ENCODE results near the gene DOCK1.
"Not testable (repeated sequence)": the region's sequence is repeated elsewhere in the genome, so short reads cannot be mapped to it uniquely, and the experiment has no call there.

DOCK1 gene

DNA sequence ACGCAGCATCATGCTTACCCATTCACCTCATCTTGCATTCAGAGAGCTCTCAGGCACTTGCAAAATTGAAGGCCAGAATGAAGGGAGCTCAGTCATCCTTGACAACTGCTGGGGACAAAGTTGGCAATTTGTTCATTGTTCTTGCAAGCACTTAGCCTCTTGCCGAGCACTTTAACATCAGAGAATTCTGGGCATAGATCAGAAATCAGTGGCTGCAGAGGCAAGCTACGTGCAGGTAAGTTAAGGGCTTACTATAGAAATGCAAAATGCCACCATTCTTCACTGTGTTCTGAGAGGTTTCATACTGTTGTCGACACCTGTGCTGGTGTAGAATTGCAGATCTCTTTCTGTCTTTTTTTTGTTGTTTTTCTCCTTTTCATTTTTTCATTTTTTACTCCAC lies 375.2 kb downstream of the DOCK1 start:
- H3K27ac ChIP-seq (ENCODE audit: low read depth, low read length): no peak overlapping the region
- peaks cover 6% of the 10 kb centered on the region for H3K9me3 ChIP-seq (ENCODE audit: insufficient read depth, low read depth, low read length)
- H3K4me3 ChIP-seq (ENCODE audit: low read length): no peak overlapping the region
- WGBS: 87% methylated on average over 4 of the region's 4 CpGs
- no peaks in the 10 kb centered on the region for H3K27me3 ChIP-seq (ENCODE audit: insufficient read depth, low read length)
- no peak overlapping the region for H3K9ac ChIP-seq (ENCODE audit: low read depth, low read length)
- H3K4me1 ChIP-seq (ENCODE audit: insufficient read depth, low read length): peaks cover 15% of the 10 kb centered on the region; the same call in 1 of the 2 replicates
- peaks cover 5% of the 10 kb centered on the region; the same call in 1 of the 2 replicates for H3K36me3 ChIP-seq (ENCODE audit: insufficient read depth, low read length)

DNA sequence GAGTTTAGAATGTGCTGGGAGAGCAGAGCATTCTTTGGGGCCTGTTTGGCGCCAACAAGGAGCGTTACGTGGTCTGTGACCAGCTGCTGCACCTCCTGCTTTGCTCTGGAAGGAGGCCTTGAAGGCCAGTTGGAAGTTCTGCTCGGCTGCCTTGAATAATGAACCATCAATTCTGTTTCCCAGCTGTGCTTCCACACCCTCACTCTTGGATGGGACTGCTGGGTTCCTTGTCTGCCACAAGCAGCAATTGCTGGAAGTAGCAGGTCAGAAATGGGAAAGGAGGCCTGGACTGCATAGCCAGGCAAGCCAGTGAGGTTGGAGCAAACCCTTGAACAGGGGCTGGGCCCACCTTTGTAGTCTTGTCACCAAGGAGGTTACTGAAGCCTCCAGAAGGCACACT lies 377.8 kb downstream of the DOCK1 start:
- peaks cover 8% of the 10 kb centered on the region; the same call in 1 of the 2 replicates for H3K4me1 ChIP-seq (ENCODE audit: insufficient read depth, low read length)
- no peak overlapping the region for H3K9ac ChIP-seq (ENCODE audit: low read depth, low read length)
- peaks cover 16% of the 10 kb centered on the region for H3K9me3 ChIP-seq (ENCODE audit: insufficient read depth, low read depth, low read length)
- no peak overlapping the region for H3K4me3 ChIP-seq (ENCODE audit: low read length)
- H3K27ac ChIP-seq (ENCODE audit: low read depth, low read length): no peak overlapping the region
- H3K27me3 ChIP-seq (ENCODE audit: insufficient read depth, low read length): no peaks in the 10 kb centered on the region
- H3K36me3 ChIP-seq (ENCODE audit: insufficient read depth, low read length): peaks cover 5% of the 10 kb centered on the region; the same call in 1 of the 2 replicates
- 96% methylated on average over 4 of the region's 4 CpGs for whole genome bisulfite sequencing

DNA sequence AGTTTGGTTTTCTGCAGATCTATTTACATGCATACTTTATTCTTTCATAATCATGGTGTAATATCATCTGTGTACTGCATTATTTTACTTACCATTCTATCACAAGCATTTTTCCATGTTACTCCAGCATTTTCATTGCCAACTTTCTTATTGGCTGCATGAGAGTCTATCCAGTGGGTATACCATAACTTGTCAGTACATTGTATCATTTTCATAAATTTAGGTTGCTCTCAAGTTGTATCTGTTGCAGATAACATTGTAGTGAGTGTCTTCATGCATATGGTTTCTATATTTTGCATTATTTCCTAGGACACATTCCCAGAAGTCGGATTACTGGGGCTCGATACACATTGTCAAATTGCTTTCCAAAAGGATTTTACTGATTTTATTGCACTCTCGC lies 378.3 kb downstream of the DOCK1 start:
- Histone ChIP-seq H3K9ac (ENCODE audit: low read depth, low read length) (no peak overlapping the region), H3K4me1 (ENCODE audit: insufficient read depth, low read length) (peaks cover 3% of the 10 kb centered on the region; the same call in 1 of the 2 replicates), H3K9me3 (ENCODE audit: insufficient read depth, low read depth, low read length) (peaks cover 21% of the 10 kb centered on the region), H3K4me3 (ENCODE audit: low read length) (no peak overlapping the region), H3K27ac (ENCODE audit: low read depth, low read length) (no peak overlapping the region), H3K27me3 (ENCODE audit: insufficient read depth, low read length) (no peaks in the 10 kb centered on the region), H3K36me3 (ENCODE audit: insufficient read depth, low read length) (peaks cover 5% of the 10 kb centered on the region; the same call in 1 of the 2 replicates)
- WGBS: 94% methylated on average over 3 of the region's 3 CpGs

DNA sequence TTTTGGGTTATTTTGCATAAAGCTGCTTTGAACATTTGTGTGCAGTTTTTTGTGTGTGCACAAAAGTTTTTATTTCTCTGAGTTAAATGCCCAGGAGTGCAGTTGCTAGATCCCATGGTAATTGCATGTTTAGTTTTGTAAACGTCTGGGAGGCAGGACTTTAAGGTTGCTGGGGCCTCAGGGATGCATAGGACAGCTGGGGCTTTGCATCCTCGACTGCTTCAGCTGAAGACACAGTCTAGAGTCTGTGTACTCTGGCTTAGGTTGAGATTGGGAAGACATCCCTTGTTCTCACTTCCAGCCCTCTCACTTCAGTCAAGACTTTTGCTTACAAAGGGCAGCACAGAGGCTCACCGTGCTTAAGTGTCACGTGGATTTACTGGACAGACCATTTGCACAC lies 385.6 kb downstream of the DOCK1 start:
- Histone ChIP-seq H3K27ac (ENCODE audit: low read depth, low read length) (no peak overlapping the region), H3K4me1 (ENCODE audit: insufficient read depth, low read length) (no peaks in the 10 kb centered on the region), H3K9ac (ENCODE audit: low read depth, low read length) (no peak overlapping the region), H3K9me3 (ENCODE audit: insufficient read depth, low read depth, low read length) (peaks cover 13% of the 10 kb centered on the region), H3K36me3 (ENCODE audit: insufficient read depth, low read length) (no peaks in the 10 kb centered on the region), H3K27me3 (ENCODE audit: insufficient read depth, low read length) (no peaks in the 10 kb centered on the region), H3K4me3 (ENCODE audit: low read length) (no peak overlapping the region)
- WGBS: 90% methylated on average over 4 of the region's 4 CpGs

DNA sequence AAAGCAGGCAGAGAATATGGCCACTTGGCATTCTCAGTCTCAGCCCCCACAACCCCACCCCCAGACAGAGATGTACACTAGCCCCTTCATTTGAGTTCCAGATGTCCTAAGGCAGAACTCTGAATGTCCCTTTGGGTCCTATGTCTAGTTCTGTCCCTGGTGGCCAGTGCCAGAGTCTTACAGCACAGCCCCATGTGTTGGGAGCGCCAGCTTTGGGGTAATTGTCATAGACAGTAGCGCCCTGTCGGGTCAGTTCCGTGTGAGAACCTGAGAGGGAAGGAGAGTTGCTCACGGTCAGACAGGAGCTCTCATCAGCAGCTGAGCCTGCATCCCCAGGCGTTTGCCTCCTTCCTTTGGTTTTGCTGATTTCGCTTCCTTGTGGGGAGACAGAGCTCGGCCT lies 386.1 kb downstream of the DOCK1 start:
- Histone ChIP-seq H3K4me1 (ENCODE audit: insufficient read depth, low read length) (0 out of 2 replicates have a peak, but pooled peaks cover under 1% of the 10 kb centered on the region), H3K4me3 (ENCODE audit: low read length) (no peak overlapping the region), H3K27me3 (ENCODE audit: insufficient read depth, low read length) (no peaks in the 10 kb centered on the region), H3K9me3 (ENCODE audit: insufficient read depth, low read depth, low read length) (peaks cover 12% of the 10 kb centered on the region), H3K9ac (ENCODE audit: low read depth, low read length) (no peak overlapping the region), H3K27ac (ENCODE audit: low read depth, low read length) (no peak overlapping the region), H3K36me3 (ENCODE audit: insufficient read depth, low read length) (no peaks in the 10 kb centered on the region)
- 93% methylated on average over 8 of the region's 8 CpGs for whole genome bisulfite sequencing

DNA sequence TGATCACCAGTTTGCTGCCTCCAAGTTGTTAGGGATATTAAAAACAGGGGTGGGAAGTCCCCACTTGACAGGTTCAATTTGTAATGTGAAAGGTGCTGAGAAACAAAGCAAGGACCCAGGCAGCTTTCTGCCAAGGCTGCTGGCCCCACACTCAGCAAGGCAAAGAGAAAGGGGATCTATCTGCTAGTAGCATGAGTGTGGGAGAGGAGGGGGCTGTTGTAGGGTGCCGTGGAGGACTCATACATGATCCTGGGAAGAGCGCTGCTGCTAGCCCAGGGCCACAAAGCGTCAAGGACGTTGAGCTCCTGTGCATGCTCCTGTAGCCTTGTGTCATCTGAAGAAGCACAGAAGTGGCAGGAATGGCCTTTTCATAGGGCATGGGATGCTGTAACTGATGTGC lies 387.7 kb downstream of the DOCK1 start:
- WGBS: 97% methylated on average over 4 of the region's 4 CpGs
- H3K4me3 ChIP-seq (ENCODE audit: low read length): no peak overlapping the region
- 0 out of 2 replicates have a peak, but pooled peaks cover 3% of the 10 kb centered on the region for H3K4me1 ChIP-seq (ENCODE audit: insufficient read depth, low read length)
- no peaks in the 10 kb centered on the region for H3K36me3 ChIP-seq (ENCODE audit: insufficient read depth, low read length)
- peaks cover 6% of the 10 kb centered on the region for H3K9me3 ChIP-seq (ENCODE audit: insufficient read depth, low read depth, low read length)
- H3K27ac ChIP-seq (ENCODE audit: low read depth, low read length): no peak overlapping the region
- H3K27me3 ChIP-seq (ENCODE audit: insufficient read depth, low read length): no peaks in the 10 kb centered on the region
- no peak overlapping the region for H3K9ac ChIP-seq (ENCODE audit: low read depth, low read length)

DNA sequence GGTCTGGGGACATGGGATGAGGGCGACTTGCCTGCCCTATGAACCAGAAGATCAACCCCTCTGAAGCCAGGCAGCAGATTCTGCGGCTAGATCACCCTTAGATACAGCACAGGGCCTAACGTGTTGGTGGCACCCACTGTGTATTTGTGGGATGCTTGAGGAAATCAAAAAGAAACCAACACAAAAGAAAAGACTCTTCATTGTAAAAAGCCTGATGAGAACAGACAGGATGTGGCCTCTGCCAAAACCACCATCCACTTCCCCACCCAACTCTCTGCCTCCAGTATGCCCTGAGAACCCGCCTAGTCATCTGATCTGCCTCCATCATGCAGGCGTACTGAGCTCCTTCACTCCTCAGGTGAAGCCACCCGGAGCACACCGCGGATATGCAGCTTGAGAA lies 388.4 kb downstream of the DOCK1 start:
- Histone ChIP-seq H3K36me3 (ENCODE audit: insufficient read depth, low read length) (no peaks in the 10 kb centered on the region), H3K9ac (ENCODE audit: low read depth, low read length) (no peak overlapping the region), H3K27me3 (ENCODE audit: insufficient read depth, low read length) (no peaks in the 10 kb centered on the region), H3K27ac (ENCODE audit: low read depth, low read length) (no peak overlapping the region), H3K9me3 (ENCODE audit: insufficient read depth, low read depth, low read length) (no peaks in the 10 kb centered on the region), H3K4me3 (ENCODE audit: low read length) (no peak overlapping the region), H3K4me1 (ENCODE audit: insufficient read depth, low read length) (0 out of 2 replicates have a peak, but pooled peaks cover 3% of the 10 kb centered on the region)
- 97% methylated on average over 8 of the region's 8 CpGs for WGBS

DNA sequence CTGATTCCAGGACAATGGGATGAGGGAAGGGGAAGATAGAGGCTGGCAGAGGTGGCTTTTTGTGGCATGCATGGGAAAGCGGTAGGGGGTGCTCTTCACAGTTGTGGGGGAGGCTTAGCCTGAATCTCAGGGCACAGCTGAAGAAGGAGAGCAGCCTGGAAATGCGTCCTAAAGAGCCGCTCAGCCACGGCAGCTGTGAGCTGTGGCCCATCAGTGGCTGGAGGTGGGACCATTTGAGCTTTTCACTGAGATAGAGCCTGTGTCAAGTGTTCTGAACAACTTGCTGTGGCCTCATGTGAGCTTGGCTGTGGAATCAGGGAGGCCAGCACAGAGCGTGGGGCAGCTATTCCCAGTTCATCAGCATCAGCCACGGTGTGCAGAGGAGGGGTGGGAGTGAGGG lies 391.5 kb downstream of the DOCK1 start:
- Histone ChIP-seq H3K4me1 (ENCODE audit: insufficient read depth, low read length) (peaks cover 6% of the 10 kb centered on the region; the same call in 1 of the 2 replicates), H3K4me3 (ENCODE audit: low read length) (no peak overlapping the region), H3K27me3 (ENCODE audit: insufficient read depth, low read length) (no peaks in the 10 kb centered on the region), H3K9ac (ENCODE audit: low read depth, low read length) (no peak overlapping the region), H3K9me3 (ENCODE audit: insufficient read depth, low read depth, low read length) (no peaks in the 10 kb centered on the region), H3K27ac (ENCODE audit: low read depth, low read length) (no peak overlapping the region), H3K36me3 (ENCODE audit: insufficient read depth, low read length) (no peaks in the 10 kb centered on the region)
- 92% methylated on average over 6 of the region's 6 CpGs for WGBS

DNA sequence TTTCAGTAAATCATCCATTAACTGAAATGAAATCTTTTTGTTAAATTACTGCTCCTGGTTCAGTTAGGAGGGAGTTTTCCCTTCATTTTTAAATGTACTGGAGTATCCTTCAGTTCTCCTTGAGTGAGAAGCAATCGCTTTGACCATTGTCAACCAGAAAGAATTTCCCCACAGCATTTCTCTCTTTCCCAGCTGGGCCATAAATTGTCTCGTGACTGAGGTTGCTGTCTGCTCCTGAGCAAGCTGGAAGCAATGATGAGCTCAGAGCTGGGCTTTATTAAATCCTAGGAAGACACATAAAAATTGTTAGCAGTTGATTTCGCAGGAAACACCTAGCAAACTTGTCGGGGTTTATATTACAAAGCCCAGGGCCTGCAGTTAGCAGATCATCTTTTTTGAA lies 393.2 kb downstream of the DOCK1 start:
- Histone ChIP-seq H3K9ac (ENCODE audit: low read depth, low read length) (no peak overlapping the region), H3K27ac (ENCODE audit: low read depth, low read length) (no peak overlapping the region), H3K27me3 (ENCODE audit: insufficient read depth, low read length) (no peaks in the 10 kb centered on the region), H3K9me3 (ENCODE audit: insufficient read depth, low read depth, low read length) (no peaks in the 10 kb centered on the region), H3K36me3 (ENCODE audit: insufficient read depth, low read length) (no peaks in the 10 kb centered on the region), H3K4me3 (ENCODE audit: low read length) (no peak overlapping the region), H3K4me1 (ENCODE audit: insufficient read depth, low read length) (peaks cover 6% of the 10 kb centered on the region; the same call in 1 of the 2 replicates)
- WGBS: 97% methylated on average over 4 of the region's 4 CpGs

DNA sequence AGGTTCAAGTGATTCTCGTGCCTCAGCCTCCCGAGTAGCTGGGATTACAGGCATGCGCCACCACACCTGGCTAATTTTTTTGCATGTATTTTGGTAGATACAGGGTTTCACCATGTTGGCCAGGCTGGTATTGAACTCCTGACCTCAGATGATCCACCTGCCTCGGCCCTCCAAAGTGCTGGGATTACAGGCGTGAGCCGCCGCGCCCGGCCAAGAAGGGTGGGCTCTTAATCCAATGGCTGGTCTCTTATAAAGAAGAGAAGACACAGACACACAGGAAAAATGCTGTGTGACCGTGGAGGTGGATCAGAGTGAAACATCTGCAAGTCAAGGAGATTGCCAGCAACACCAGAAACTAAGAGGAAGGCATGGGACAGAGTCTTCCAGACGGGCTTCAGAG lies 394.0 kb downstream of the DOCK1 start:
- not testable (repeated sequence) for H3K4me3 ChIP-seq (ENCODE audit: low read length); H3K36me3 ChIP-seq (ENCODE audit: insufficient read depth, low read length); H3K27ac ChIP-seq (ENCODE audit: low read depth, low read length); H3K4me1 ChIP-seq (ENCODE audit: insufficient read depth, low read length); H3K27me3 ChIP-seq (ENCODE audit: insufficient read depth, low read length); H3K9ac ChIP-seq (ENCODE audit: low read depth, low read length); H3K9me3 ChIP-seq (ENCODE audit: insufficient read depth, low read depth, low read length)
- WGBS: 96% methylated on average over 11 of the region's 11 CpGs

DNA sequence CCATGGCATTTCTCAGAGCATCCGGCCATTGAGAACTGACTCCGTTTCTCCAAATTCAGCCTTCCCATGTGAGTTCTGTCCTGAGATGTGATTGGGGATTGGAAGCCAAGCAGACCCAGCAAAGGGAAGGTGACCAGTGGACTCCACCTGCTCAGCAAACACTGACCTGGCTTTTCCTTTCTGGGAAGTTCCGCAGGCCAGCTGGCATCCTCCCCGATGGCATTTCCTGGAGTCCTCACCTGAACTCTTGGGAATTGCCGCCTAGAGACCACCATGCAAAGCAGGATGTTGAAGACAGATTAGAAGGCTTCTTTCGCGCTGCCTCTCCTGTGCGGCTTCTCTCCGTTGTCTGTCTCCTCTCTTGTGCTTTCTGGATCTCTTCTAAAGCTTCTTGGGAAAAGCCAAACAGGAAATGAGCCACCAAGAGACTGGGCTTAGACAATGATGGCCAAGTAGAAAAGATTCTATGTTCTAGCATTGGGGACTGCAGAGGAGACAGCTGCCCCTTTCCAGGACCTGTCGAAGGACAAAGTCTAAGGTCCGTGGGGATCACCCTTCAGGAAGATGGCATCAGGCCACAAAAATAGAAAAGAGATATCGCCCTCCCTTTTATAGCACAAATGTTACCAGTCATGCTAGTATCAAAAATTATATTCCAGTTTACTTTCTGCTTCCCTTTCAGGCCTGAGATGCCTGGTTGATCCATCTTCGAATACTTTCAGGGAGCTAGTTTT lies 394.9 kb downstream of the DOCK1 start:
- Histone ChIP-seq H3K9me3 (ENCODE audit: insufficient read depth, low read depth, low read length) (no peaks in the 10 kb centered on the region), H3K4me3 (ENCODE audit: low read length) (no peak overlapping the region), H3K36me3 (ENCODE audit: insufficient read depth, low read length) (no peaks in the 10 kb centered on the region), H3K4me1 (ENCODE audit: insufficient read depth, low read length) (peaks cover 6% of the 10 kb centered on the region; the same call in 1 of the 2 replicates), H3K9ac (ENCODE audit: low read depth, low read length) (no peak overlapping the region), H3K27ac (ENCODE audit: low read depth, low read length) (no peak overlapping the region), H3K27me3 (ENCODE audit: insufficient read depth, low read length) (no peaks in the 10 kb centered on the region)
- WGBS: 96% methylated on average over 13 of the region's 13 CpGs
